ENCODE results near the gene FYN. TPM values are rescaled to one million over a fixed set of nuclear protein-coding genes. Genes with fewer than 3 reads are reported as not detected.

The FYN gene
- total RNA-seq, 1 experiment from 2014 or later: 37.8 TPM

GRCh38 chr6:111761783-111762312 is 111.4 kb downstream of the FYN start:
- CTCF ChIA-PET: interaction anchor here (0.6 to 1.1 kb wide), 2 partner anchors 14 to 502 kb away, joined by 3 read pairs; no protein-coding TSS in a partner anchor
- no peak overlapping the region for H3K27ac Mint-ChIP-seq (ENCODE audit: low read depth, unreplicated experiment)
- no peaks in the 10 kb centered on the region for H3K4me1 Mint-ChIP-seq (ENCODE audit: insufficient read depth, unreplicated experiment)
- no peak for TF ChIP-seq CTCF (IDR thresholded peaks at IDR 0.05; ENCODE audit: unreplicated experiment)
- no TSS peak for BruUV-seq (replicated peaks)
- POLR2A ChIA-PET: no interaction called here
- no peaks in the 10 kb centered on the region for H3K27me3 Mint-ChIP-seq (ENCODE audit: insufficient read depth, unreplicated experiment)
- no peaks in the 10 kb centered on the region for H3K36me3 Mint-ChIP-seq (ENCODE audit: insufficient read depth, unreplicated experiment)
- H3K4me3 Mint-ChIP-seq (ENCODE audit: unreplicated experiment): no peak overlapping the region
- no peak for DNase-seq (ENCODE audit: unreplicated experiment)
- intact Hi-C loops (cut with micrococcal nuclease): no loop called here
- no peaks in the 10 kb centered on the region for H3K9me3 Mint-ChIP-seq (ENCODE audit: unreplicated experiment)

GRCh38 chr6:111761212-111761611 is 112.0 kb downstream of the FYN start:
- no peaks in the 10 kb centered on the region for H3K4me1 Mint-ChIP-seq (ENCODE audit: insufficient read depth, unreplicated experiment)

GRCh38 chr6:111759836-111760785 is 113.1 kb downstream of the FYN start:
- no peak for TF ChIP-seq CTCF (IDR thresholded peaks at IDR 0.05; ENCODE audit: unreplicated experiment)
- no peak for DNase-seq (ENCODE audit: unreplicated experiment)
- H3K9me3 Mint-ChIP-seq (ENCODE audit: unreplicated experiment): no peaks in the 10 kb centered on the region
- H3K4me1 Mint-ChIP-seq (ENCODE audit: insufficient read depth, unreplicated experiment): no peaks in the 10 kb centered on the region
- no peaks in the 10 kb centered on the region for H3K27me3 Mint-ChIP-seq (ENCODE audit: insufficient read depth, unreplicated experiment)
- no peak overlapping the region for H3K4me3 Mint-ChIP-seq (ENCODE audit: unreplicated experiment)
- H3K36me3 Mint-ChIP-seq (ENCODE audit: insufficient read depth, unreplicated experiment): no peaks in the 10 kb centered on the region
- BruUV-seq (replicated peaks): no TSS peak
- CTCF ChIA-PET: interaction anchor here (0.9 kb wide), 1 partner anchor 8 kb away, joined by 3 read pairs; no protein-coding TSS in a partner anchor
- intact Hi-C loops (cut with micrococcal nuclease): no loop called here
- POLR2A ChIA-PET: interaction anchor here (0.7 kb wide), 1 partner anchor 139 kb away, joined by 3 read pairs; no protein-coding TSS in a partner anchor
- H3K27ac Mint-ChIP-seq (ENCODE audit: low read depth, unreplicated experiment): no peak overlapping the region

More at GRCh38 chr6:111761212-111761611, 112.0 kb downstream of the FYN start:
- POLR2A ChIA-PET: no interaction called here
- H3K4me3 Mint-ChIP-seq (ENCODE audit: unreplicated experiment): no peak overlapping the region
- BruUV-seq (replicated peaks): no TSS peak
- no peaks in the 10 kb centered on the region for H3K36me3 Mint-ChIP-seq (ENCODE audit: insufficient read depth, unreplicated experiment)
- H3K9me3 Mint-ChIP-seq (ENCODE audit: unreplicated experiment): no peaks in the 10 kb centered on the region
- no peaks in the 10 kb centered on the region for H3K27me3 Mint-ChIP-seq (ENCODE audit: insufficient read depth, unreplicated experiment)
- TF ChIP-seq CTCF (IDR thresholded peaks at IDR 0.05; ENCODE audit: unreplicated experiment): no peak
- CTCF ChIA-PET: no interaction called here
- intact Hi-C loops (cut with micrococcal nuclease): no loop called here
- no peak overlapping the region for H3K27ac Mint-ChIP-seq (ENCODE audit: low read depth, unreplicated experiment)
- no peak for DNase-seq (ENCODE audit: unreplicated experiment)

DNA sequence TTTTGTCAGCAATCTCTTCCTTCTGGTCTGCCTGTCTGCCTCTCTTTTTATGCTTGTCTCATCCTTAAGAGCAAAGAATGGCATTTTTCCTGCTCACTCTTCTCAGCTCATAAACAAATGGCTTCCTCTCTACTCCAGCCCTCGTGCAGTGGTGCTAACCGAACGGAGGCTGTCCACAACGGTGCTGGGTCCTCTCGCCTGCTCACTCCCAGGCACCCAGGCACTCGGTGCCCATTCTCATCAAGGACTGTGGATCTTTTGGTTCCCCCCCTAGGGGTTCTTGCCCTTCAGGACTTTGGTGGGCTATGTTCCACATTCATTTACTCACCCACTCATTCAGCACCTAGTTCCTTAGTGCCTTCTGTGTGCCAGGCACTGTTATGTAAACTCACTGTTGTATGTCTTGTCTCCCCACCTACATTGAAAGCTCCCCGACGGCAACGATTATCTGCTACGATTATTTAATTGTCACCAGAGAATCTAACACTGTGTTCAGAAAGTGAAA is 113.9 kb downstream of the FYN start:
- DNase-seq (ENCODE audit: unreplicated experiment): no peak
- intact Hi-C loops (cut with micrococcal nuclease): no loop called here
- Mint-ChIP-seq H3K4me3 (ENCODE audit: unreplicated experiment) (no peak overlapping the region), H3K4me1 (ENCODE audit: insufficient read depth, unreplicated experiment) (no peaks in the 10 kb centered on the region), H3K27me3 (ENCODE audit: insufficient read depth, unreplicated experiment) (no peaks in the 10 kb centered on the region), H3K27ac (ENCODE audit: low read depth, unreplicated experiment) (no peak overlapping the region), H3K9me3 (ENCODE audit: unreplicated experiment) (no peaks in the 10 kb centered on the region), H3K36me3 (ENCODE audit: insufficient read depth, unreplicated experiment) (no peaks in the 10 kb centered on the region)
- ChIA-PET CTCF (interaction anchor here (0.9 kb wide), 1 partner anchor 8 kb away, joined by 3 read pairs; no protein-coding TSS in a partner anchor), POLR2A (interaction anchor here (0.7 kb wide), 1 partner anchor 140 kb away, joined by 3 read pairs; no protein-coding TSS in a partner anchor)
- TF ChIP-seq CTCF (IDR thresholded peaks at IDR 0.05; ENCODE audit: unreplicated experiment): no peak
- no TSS peak for BruUV-seq (replicated peaks)
